Transverse colon (tissue), 4 donors: Measurements from ENCODE around the gene WDR18. TPM values are rescaled to one million over a fixed set of nuclear protein-coding genes. Genes with fewer than 3 reads are reported as not detected.
"Not testable (repeated sequence)": the region's sequence is repeated elsewhere in the genome, so short reads cannot be mapped to it uniquely, and the experiment has no call there.

Experiments used
- DNase-seq: peaks from one replicate; pipeline ENCODE4 v3.0.0-alpha.2; 2019
- H3K27ac ChIP-seq, 4 donors: fragments of 200-600 bp; sonication (generic); 2 replicates each; pipeline ENCODE4 v1.5.1; 2016 to 2018; ENCODE audit warnings: inconsistent platforms in 4 of 4
- H3K27me3 ChIP-seq: fragments of 200-600 bp; sonication (generic); 2 replicates; pipeline ENCODE4 v1.5.1; 2017; ENCODE audit warnings: inconsistent platforms
- H3K36me3 ChIP-seq, 4 donors: fragments of 200-600 bp; sonication (generic); 2 replicates each; pipeline ENCODE4 v1.5.1; 2017 to 2019; ENCODE audit warnings: inconsistent platforms in 4 of 4
- H3K4me1 ChIP-seq, 4 donors: fragments of 200-600 bp; sonication (generic); 2 replicates each; pipeline ENCODE4 v1.5.1; 2017 to 2020; ENCODE audit warnings: inconsistent platforms in 4 of 4
- H3K4me3 ChIP-seq, 4 donors: fragments of 200-600 bp; sonication (generic); 1 replicate in 1 of 4; 2 replicates in 3 of 4; pipeline versions ENCODE4 v1.5.1 to v1.6.1; 2017 to 2019; ENCODE audit warnings: inconsistent platforms in 4 of 4
- H3K9me3 ChIP-seq, 2 donors: fragments of 200-600 bp; sonication (generic); 2 replicates each; pipeline ENCODE4 v1.5.1; 2017 to 2019; ENCODE audit warnings: inconsistent platforms in 2 of 2
- EP300 ChIP-seq: sonication (generic); formaldehyde crosslinking; IDR thresholded peaks from one replicate; pipeline ENCODE4 v1.6.1; 2017; ENCODE audit warnings: antibody characterized with exemption, low read depth
- POLR2A ChIP-seq: fragments of 450-650 bp; IDR thresholded peaks from one replicate; pipeline ENCODE4 v1.6.1; 2016; ENCODE audit warnings: antibody characterized with exemption, mild to moderate bottlenecking, moderate library complexity
- POLR2AphosphoS5 ChIP-seq, 3 donors: sonication (generic); formaldehyde crosslinking; IDR thresholded peaks; one replicate each; pipeline ENCODE4 v1.6.1; 2016; ENCODE audit warnings: antibody characterized with exemption in 3 of 3
- WGBS, 2 donors: methylation state at CpG; one replicate each; pipeline ENCODE4 v1.1.5; 2018; ENCODE audit warnings: low coverage in 1 of 2; 5-methylcytosine and 5-hydroxymethylcytosine counted together
- in situ Hi-C, 4 donors: fragments of 200-750 bp; cut with MboI; loops; one replicate each; pipeline versions ENCODE4 v1.15.0 to v1.15.1; 2017; ENCODE audit warnings: low sequenced_read_pairs in 3 of 4, low pct_ligation_motif_present in 1 of 4, low pct_unique_long_range_greater_than_20kb in 1 of 4
- intact Hi-C: fragments of 100-400 bp; cut with DNase I; formaldehyde crosslinking; loops from one replicate; pipeline ENCODE4 v1.15.1; 2023; ENCODE audit warnings: low total_unique reads
- total RNA-seq, 4 donors: library from RNA; depleted of rRNA; stranded (reverse); fragments of >200 nt; gene quantifications; one replicate each; pipeline ENCODE4 v1.1.0, GENCODE V29; 2016
- TF ChIP-seq, protein P1 (sequence below), 5 experiments: fragments of 200-600 bp in 3 of 5; fragments of 450-650 bp in 2 of 5; sonication (generic) in 3 of 5; IDR thresholded peaks; 1 replicate in 2 of 5; 2 replicates in 3 of 5; pipeline ENCODE4 v1.5.1; 2016 to 2017; ENCODE audit warnings: antibody characterized with exemption in 5 of 5, inconsistent platforms in 3 of 5, mild to moderate bottlenecking in 2 of 5, moderate library complexity in 1 of 5

The WDR18 gene
- total RNA-seq, 4 donors from 2014 or later: 23.1 to 47.4 (median 39.0) TPM

DNA sequence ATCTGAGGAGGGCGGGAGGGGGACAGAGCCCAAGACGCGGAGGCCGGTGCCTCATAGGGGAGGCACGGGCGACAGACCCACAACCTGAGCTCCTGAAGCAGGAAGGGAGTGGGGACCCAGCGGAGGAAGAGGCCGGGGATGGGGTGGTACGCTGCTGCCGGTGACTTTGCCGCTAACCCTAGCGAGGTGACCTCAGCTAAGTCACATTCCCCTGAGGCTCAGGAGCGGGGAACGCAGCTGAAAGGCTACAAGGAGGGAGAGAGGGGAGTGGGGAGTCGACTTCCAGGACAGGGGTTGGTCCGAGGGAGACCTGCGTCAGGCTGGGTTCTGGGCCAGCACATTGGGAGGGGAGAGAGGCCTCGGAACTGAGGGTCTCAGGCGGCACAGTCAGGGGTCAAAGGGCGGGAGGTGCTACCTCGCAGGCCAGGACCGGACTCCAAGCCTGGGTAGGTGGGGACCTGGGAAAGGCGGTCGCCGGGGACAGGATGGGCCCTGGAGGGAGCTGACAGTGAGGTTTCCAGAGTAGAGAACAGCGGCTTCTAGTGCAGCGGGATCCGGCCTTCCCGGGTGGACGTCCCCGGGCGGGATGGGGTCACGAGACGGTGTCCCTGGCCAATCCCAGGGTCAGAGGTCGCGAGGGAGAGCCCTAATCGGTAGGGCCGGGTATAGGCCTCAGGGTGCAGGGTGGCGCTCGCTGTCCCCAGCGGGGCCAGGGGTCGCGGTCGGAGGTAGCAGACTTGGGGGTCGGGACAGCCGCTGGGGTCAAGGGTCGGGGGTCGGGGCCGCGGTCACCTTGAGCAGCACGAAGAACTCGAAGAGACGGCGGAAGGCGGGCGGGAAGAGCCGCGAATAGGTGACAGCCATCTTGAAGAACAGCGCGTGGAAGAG lies 36.1 kb downstream of the WDR18 start:
- intact Hi-C loops (loop anchor here (10.0 kb wide), 1 partner anchor 225 kb away; the partner anchor contains the start of genes ATP5F1D and MIDN), in situ Hi-C loops (no loop called here)
- H3K4me3 ChIP-seq: peak overlapping the region; percentile 46 to 100 (median 76)
- H3K9me3 ChIP-seq: no peaks in the 10 kb centered on the region
- no peaks in the 10 kb centered on the region for H3K27me3 ChIP-seq
- no peak for DNase-seq
- no peaks in the 10 kb centered on the region for H3K36me3 ChIP-seq
- H3K27ac ChIP-seq: peak overlapping the region; percentile 92 to 98 (median 95)
- TF ChIP-seq, protein P1, sequence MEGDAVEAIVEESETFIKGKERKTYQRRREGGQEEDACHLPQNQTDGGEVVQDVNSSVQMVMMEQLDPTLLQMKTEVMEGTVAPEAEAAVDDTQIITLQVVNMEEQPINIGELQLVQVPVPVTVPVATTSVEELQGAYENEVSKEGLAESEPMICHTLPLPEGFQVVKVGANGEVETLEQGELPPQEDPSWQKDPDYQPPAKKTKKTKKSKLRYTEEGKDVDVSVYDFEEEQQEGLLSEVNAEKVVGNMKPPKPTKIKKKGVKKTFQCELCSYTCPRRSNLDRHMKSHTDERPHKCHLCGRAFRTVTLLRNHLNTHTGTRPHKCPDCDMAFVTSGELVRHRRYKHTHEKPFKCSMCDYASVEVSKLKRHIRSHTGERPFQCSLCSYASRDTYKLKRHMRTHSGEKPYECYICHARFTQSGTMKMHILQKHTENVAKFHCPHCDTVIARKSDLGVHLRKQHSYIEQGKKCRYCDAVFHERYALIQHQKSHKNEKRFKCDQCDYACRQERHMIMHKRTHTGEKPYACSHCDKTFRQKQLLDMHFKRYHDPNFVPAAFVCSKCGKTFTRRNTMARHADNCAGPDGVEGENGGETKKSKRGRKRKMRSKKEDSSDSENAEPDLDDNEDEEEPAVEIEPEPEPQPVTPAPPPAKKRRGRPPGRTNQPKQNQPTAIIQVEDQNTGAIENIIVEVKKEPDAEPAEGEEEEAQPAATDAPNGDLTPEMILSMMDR (IDR thresholded peaks at IDR 0.05): no peak
- TF ChIP-seq POLR2A (no peak), EP300 (no peak), POLR2AphosphoS5 (IDR thresholded peaks at IDR 0.05) (no peak)
- H3K4me1 ChIP-seq: peaks cover 47 to 57% (median 51%) of the 10 kb centered on the region in 4 donors
- WGBS, 2 donors: 2% methylated on average over 56 of the region's 60 CpGs; no CpG with 5 or more reads in 1 of the 2 donors

DNA sequence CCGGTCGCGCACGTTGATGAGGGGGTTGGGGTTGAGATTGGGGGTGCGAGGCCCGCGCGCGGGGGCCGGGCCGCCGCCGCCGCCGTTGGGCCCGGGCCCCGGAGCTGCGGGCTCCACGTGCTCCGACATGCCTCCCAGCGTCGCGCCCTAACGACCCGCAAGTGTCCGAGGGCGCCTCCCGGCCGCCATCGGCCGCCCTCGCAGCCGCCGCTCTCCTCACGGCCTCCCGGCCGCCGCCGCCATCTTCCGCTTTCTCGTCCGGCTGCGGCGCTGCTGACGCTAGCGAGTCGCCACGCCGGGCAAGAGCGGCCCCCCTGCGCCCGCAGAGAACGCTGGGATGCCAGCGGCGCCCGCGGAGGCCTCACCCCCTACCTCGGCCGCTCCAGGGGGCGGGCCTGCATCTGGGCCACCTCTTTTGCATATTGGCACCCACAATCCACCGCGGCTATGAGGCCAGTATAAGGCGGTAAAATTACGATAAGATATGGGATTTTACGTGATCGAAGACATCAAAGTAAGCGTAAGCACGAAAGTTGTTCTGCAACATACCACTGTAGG lies 36.8 kb downstream of the WDR18 start, which contains the start of gene TMEM259:
TSS of gene TMEM259 (minus strand) at position 256 of the 558 bp plus-strand sequence. CDS start at position 129, 127 bp downstream.
- H3K36me3 ChIP-seq: no peaks in the 10 kb centered on the region
- intact Hi-C loops (loop anchor here (10.0 kb wide), 1 partner anchor 224 kb away; the partner anchor contains the start of genes ATP5F1D and MIDN), in situ Hi-C loops (no loop called here)
- no peaks in the 10 kb centered on the region for H3K9me3 ChIP-seq
- no peaks in the 10 kb centered on the region for H3K27me3 ChIP-seq
- peak within 1 kb of the TSS; percentile 46 to 100 (median 76) for H3K4me3 ChIP-seq
- TF ChIP-seq POLR2AphosphoS5 (IDR thresholded peaks at IDR 0.05) (peak in 2 of 3 donors; percentile 40 to 83), EP300 (no peak), POLR2A (peak; percentile 68)
- TF ChIP-seq, protein P1 (IDR thresholded peaks at IDR 0.05): no peak
- H3K27ac ChIP-seq: peak within 1 kb of the TSS; percentile 92 to 98 (median 95)
- DNase-seq: peak; percentile 98
- H3K4me1 ChIP-seq: peaks cover 44 to 56% (median 48%) of the 10 kb centered on the region in 4 donors
- 0% methylated on average over 2 to 37 of the region's 68 CpGs for WGBS, 2 donors

DNA sequence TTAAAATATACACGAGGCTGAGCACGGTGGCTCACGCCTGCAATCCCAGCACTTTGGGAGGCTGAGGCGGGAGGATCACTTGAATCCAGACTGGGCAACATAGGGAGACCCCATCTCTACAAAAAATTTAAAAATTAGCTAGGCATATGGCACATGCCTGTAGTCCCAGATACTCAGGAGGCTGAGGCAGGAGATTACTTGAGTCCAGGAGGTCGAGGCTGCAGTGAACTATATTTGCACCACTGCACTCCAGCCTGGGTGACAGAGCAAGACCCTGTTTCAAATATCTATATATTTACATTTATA lies 39.7 kb downstream of the WDR18 start:
- DNase-seq, H3K4me3 ChIP-seq, H3K27me3 ChIP-seq, in situ Hi-C loops, H3K36me3 ChIP-seq, H3K9me3 ChIP-seq: not testable (repeated sequence)
- peaks cover 17 to 45% (median 39%) of the 10 kb centered on the region in 4 donors for H3K4me1 ChIP-seq
- H3K27ac ChIP-seq: peak overlapping the region in 1 of 4 donors; percentile 92
- 48 to 59% methylated on average over 2 to 5 of the region's 5 CpGs for WGBS, 2 donors
- intact Hi-C loops: loop anchor here (10.0 kb wide), 1 partner anchor 221 kb away; the partner anchor contains the start of genes ATP5F1D and MIDN

DNA sequence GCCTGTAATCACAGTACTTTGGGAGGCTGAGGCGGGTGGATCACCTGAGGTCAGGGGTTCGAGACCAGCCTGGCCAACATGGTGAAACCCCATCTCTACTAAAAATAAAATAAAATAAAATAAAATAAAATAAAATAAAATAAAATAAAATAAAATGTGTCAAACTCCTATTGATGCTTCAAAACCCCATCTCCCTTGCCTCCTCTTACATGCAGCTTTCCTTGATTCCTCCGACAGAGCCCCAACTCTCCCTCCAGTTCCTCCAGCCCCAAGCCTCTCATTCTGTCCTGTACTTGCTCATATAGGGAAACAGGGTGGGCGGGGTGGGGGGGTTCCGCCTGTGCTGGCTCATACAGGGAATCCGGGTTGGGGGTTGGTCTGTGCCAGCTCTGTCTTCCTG lies 40.9 kb downstream of the WDR18 start:
- intact Hi-C loops: loop anchor here (10.0 kb wide), 1 partner anchor 220 kb away; the partner anchor contains the start of genes ATP5F1D and MIDN
- H3K4me1 ChIP-seq: peaks cover 14 to 46% (median 36%) of the 10 kb centered on the region in 4 donors
- DNase-seq, in situ Hi-C loops, H3K27me3 ChIP-seq, H3K36me3 ChIP-seq, H3K9me3 ChIP-seq, H3K4me3 ChIP-seq: not testable (repeated sequence)
- H3K27ac ChIP-seq: peak overlapping the region; percentile 14 to 97 (median 92)
- 67 to 84% methylated on average over 2 to 6 of the region's 6 CpGs for WGBS, 2 donors
